ENCODE results near the gene KIF14.
A peak's percentile ranks its signal among the peaks of the same experiment; 100 is the strongest.
"Not testable (repeated sequence)": the region's sequence is repeated elsewhere in the genome, so short reads cannot be mapped to it uniquely, and the experiment has no call there.

The KIF14 gene

GRCh38 chr1:200535605-200536004 lies 84.9 kb downstream of the KIF14 start:
- peak in 3 of 6 experiments; percentile 5 to 10 (median 10) for DNase-seq

GRCh38 chr1:200530623-200531261 lies 89.8 kb downstream of the KIF14 start:
- peak; percentile 22 to 87 (median 63) for DNase-seq

GRCh38 chr1:200528858-200529606 lies 91.5 kb downstream of the KIF14 start:
- DNase-seq: no peak

GRCh38 chr1:200527670-200528069 lies 92.9 kb downstream of the KIF14 start:
- DNase-seq: no peak

GRCh38 chr1:200526709-200527612 lies 93.6 kb downstream of the KIF14 start:
- DNase-seq: no peak

- DNase-seq: no peak
These were observed 95.2 kb downstream of the KIF14 start for GRCh38 chr1:200525090-200525987.

GRCh38 chr1:200524551-200524950 lies 96.0 kb downstream of the KIF14 start:
- not testable (repeated sequence) for DNase-seq

GRCh38 chr1:200524092-200524491 lies 96.5 kb downstream of the KIF14 start:
- DNase-seq: no peak

GRCh38 chr1:200520735-200521134 lies 99.8 kb downstream of the KIF14 start:
- DNase-seq: no peak

- no peak for DNase-seq
These were observed 102.0 kb downstream of the KIF14 start for GRCh38 chr1:200518524-200518923.

- no peak for DNase-seq
These were observed 108.4 kb downstream of the KIF14 start for GRCh38 chr1:200512191-200512590.

- DNase-seq: peak; percentile 1 to 72 (median 49)
These were observed 110.3 kb downstream of the KIF14 start for GRCh38 chr1:200510228-200510623.

- no peak for DNase-seq
These were observed 114.1 kb downstream of the KIF14 start for GRCh38 chr1:200506471-200506870.

GRCh38 chr1:200505257-200505656 lies 115.3 kb downstream of the KIF14 start:
- no peak for DNase-seq
